Hypothalamus (tissue), 51 donors: ENCODE data around the gene PSMC3.

Experiments
- DNase-seq, 51 donors: peaks; one replicate each; lab custom pipeline; 2025; lab: John Stamatoyannopoulos, UW

PSMC3 gene

GRCh38 chr11:47443817-47444216 lies 17.6 kb upstream of the PSMC3 start:
- DNase-seq = no peak

- peak in 10 of 51 donors; percentile 3 to 55 (median 16) for DNase-seq
These were observed 16.9 kb upstream of the PSMC3 start for GRCh38 chr11:47443028-47443700.

DNA sequence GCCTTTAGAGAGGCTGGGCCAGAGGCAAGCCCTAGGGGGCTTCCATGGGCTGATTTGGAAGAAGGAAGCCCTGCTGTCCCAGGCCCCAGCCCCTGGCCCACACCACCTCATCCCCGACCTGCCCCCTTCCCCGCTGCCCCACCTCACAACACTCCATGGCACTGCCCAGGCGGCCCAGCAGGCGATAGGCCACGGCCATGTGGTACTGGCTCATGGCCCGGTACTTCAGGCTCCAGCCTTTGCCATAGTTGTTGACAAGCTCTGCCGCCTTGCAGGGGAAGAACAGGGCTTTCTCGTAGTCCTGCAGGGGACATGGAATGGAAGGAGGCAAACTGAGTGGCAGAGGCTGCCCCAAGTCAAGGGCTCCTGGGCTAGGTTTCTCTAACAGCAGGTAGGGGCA lies 16.3 kb upstream of the PSMC3 start:
- DNase-seq = peak in 31 of 51 donors; percentile 5 to 73 (median 34)

DNA sequence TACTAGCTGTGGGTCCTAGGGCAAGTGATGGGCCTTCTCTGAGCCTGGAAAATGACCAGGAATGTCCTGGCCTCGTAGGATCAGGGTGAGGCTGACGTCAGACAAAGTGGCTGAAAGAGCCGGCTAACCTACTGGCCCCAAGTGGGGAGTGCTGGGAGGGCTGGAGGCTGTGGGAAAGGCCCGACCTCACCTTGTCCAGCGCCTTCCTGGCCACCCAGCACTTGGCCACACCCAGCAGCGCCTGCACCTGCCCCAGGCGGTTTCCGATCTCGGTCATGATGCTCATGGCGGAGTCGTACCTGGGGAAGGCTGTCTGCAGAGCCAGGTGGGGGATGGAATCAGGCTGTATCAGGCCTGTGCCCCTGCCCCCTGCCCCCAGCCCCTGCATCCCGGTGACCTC lies 15.2 kb upstream of the PSMC3 start:
- no peak for DNase-seq

DNA sequence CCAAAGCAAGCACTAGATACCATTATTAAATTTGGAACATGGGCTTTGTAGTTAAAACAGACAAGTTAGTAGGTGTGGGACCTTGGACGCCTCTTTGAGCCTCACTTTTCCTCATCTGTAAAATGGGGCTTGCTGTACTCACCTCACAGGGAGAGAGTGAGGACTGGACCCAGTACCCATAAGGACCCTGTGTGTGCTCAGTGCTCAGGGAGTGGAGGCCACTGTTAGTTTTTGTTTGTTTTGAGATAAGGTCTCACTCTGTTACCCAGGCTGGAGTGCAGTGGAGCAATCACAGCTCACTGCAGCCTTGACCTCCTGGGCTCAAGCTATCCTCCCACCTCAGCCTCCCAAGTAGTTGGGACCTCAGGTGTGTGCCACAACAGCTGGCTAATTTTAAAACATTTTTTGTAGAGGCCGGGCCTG lies 13.8 kb upstream of the PSMC3 start:
- no peak for DNase-seq

DNA sequence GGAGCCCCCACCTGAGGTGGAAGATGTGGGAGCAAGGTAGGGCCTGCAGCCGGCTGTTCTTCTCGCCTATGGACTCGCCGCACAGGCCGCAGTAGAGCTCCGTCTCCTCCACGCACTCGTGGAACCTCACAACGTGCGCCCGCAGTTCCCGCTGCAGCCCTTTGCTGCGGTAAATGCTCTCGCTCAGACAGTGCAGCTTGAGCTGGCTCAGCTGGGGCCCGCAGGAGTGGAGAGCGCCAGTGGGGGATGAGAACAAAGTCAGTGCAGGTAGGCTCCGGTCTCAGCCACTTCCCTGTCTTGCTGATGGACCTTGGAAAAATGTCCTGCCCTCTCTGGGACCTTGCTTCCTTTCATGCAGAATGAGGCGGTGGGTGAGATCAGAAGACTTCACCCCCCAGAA lies 12.5 kb upstream of the PSMC3 start:
- DNase-seq = no peak

- peak in 23 of 51 donors; percentile 7 to 68 (median 30) for DNase-seq
These were observed 11.6 kb upstream of the PSMC3 start for GRCh38 chr11:47437746-47438418.

DNA sequence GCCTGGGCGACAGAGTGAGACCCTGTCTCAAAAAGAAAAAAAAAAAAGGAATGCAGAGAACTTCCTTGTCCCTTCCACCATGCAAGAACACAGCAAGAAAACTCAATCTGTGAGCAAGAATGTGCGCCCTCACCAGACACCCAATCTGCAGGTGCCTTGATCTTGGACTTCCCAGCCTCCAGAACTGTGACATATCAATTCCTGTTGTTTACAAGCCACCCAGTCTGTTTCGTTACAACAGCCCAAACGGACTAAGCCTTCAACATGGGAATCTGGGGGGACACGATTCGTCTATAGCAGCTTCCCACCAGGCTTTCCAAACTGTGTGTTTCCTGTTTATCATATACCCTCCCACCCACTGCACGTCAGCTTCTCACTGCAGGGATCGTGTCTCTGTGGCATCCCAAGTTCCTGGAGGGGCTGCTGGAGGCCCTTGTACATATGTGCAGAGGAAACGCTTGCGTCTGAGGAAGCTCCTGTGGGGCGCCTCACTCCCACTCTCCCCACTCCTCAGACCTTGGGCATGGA lies 11.0 kb upstream of the PSMC3 start:
- no peak for DNase-seq

GRCh38 chr11:47436726-47437125 lies 10.5 kb upstream of the PSMC3 start:
- DNase-seq = no peak

GRCh38 chr11:47435687-47436086 lies 9.4 kb upstream of the PSMC3 start:
- DNase-seq = no peak

- peak in 18 of 51 donors; percentile 4 to 51 (median 21) for DNase-seq
These were observed 8.0 kb upstream of the PSMC3 start for GRCh38 chr11:47434011-47434786.

GRCh38 chr11:47433157-47433556 lies 6.9 kb upstream of the PSMC3 start:
- DNase-seq = no peak

DNA sequence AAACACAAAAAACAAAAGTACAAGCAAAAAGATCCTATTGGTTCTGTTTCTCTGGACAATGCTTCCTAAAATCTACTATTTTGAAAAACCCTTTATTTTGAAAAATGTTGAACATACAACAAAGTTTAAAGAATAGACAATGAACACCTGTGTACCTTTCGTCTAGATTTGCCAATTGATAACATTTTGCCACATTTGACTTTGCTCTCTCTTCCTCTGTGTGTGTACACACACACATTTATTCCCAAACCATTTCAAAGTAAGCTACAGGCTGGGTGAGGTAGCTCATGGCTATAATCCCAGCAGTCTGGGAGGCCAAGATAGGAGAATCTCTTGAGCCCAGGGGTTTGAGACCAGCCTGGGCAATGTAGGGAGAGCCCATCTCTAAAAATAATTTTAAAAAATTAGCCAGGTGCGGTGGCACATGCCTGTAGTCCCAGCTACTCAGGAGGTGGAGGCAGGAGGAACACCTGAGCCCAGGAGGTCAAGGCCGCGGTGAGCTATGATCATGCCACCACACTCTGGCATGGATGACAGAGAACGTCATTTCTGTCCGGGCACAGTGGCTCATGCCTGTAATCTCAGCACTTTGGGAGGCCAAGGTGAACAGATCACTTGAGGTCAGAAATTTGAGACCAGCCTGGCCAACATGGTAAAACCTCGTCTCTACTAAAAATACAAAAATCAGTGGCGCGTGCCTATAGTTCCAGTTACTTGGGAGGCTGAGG lies 5.3 kb upstream of the PSMC3 start:
- no peak for DNase-seq

DNA sequence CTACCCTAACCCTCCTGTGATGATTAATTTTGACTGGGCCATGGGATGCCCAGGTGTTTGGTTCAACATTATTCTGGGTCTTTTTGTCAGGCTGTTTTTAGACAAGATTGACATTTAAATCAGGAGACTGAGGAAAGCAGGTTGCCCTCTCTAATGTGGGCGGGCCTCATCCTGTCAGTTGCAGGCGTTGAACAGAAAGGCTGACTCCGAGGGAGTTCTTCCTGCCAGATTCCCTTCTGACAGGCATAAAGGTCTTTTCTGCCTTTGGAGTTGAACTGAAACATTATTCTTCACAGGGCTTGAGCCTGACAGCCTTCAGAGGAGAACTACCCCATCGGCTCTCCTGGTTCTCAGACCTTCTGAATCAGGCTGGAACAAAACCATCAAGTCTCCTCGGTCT lies 4.3 kb upstream of the PSMC3 start:
- no peak for DNase-seq

DNA sequence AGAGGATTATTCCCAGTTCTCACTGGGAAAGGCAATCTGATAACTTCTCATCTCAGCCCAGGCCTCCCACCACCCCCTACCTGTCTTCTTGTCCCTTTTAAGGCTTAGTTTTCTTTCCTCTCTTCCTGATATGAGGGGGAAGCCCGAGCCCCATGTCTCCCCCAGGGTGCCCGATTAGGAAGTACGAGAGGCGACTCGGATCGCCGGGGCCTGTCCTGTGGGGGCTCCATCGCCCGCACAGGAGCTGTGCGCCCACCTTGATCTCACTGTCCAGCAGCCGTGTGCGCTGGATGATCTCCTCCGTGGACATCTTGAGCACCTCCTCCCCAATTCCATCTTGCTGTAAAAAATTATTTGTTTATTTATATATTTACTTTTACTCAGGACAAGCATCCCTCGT lies 628 bp downstream of the PSMC3 start:
- DNase-seq = no peak

DNA sequence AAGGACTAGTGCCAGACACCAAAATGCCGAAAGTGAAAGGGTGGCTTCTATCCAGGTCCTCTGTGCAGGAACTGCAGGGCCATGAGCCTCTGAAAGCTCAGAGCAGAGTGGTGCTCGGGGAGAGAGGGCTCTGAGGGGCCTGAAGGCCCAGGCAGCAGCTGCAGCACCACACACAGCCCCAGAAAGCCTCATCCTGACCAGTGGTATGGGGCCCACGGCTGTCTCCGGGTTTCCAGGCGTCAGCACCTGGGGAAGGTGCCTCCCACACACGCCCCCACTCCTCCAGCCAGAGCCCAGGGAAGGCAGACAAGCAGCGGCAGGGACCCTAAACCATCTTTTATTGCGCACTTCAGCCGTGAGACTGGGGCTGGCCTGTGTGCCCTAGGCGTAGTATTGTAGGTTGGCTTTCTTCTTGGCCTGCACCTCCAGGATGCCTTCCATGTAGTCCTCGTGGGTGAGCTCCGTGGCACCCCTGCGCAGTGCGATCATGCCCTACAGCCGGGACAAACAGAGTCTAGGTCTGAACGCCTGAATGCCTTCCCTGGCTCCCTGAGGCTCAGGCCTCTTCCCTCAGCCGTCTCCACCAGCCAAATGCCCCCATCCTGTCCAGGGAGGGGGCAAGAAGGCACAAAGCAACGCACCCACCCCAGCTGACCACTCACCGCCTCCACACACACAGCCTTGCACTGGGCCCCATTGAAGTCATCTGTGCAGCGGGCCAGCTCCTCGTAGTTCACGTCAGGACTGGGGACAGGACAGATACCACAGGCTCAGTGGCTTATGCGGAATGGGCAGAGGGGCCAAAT lies 7.6 kb downstream of the PSMC3 start:
- no peak for DNase-seq

DNA sequence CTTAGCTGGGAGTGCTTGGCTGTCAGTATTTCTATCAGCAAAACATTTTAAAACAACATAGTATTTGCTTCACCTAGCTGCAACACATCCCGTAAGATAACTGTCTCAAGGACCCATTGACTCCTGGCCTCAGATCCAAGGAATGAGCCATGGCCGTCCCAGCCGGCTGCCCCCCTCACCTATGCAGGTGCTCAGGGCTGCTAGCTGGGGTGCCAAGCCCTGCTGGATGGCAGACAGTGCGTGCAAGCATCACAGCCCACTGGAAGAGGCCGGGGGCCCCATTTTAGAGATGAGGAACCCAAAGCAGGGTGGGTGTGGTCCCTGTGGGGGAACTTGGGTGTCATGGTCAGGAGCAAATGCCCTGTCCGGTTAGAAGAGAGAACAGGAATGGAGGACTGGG lies 8.5 kb downstream of the PSMC3 start:
- no peak for DNase-seq

- peak in 11 of 51 donors; percentile 14 to 70 (median 32) for DNase-seq
These were observed 10.2 kb downstream of the PSMC3 start for GRCh38 chr11:47415949-47416472.

GRCh38 chr11:47415091-47415854 lies 11.0 kb downstream of the PSMC3 start:
- DNase-seq = no peak
